Smooth muscle cell (in vitro differentiated cells): ENCODE measurements around the gene FGF2. TPM values are rescaled to one million over a fixed set of nuclear protein-coding genes. Genes with fewer than 3 reads are reported as not detected.

Experiments
- DNase-seq: peaks from one replicate; lab custom pipeline; 2025; ENCODE audit not compliant: unreplicated experiment; lab: John Stamatoyannopoulos, UW
- H2AFZ ChIP-seq: fragments of 200-600 bp; sonication (generic); 2 replicates; pipeline ENCODE4 v1.6.0; 2016; ENCODE audit warnings: antibody characterized with exemption, low read depth, mild to moderate bottlenecking
- H3F3A ChIP-seq: fragments of 200-600 bp; sonication (generic); 2 replicates; pipeline ENCODE4 v1.6.0; 2017; ENCODE audit warnings: antibody characterized with exemption, low read depth
- H3K27ac ChIP-seq: fragments of 200-600 bp; sonication (generic); 2 replicates; pipeline ENCODE4 v1.5.1; 2016; ENCODE audit warnings: low read depth, mild to moderate bottlenecking
- H3K27me3 ChIP-seq: fragments of 200-600 bp; sonication (generic); 2 replicates; pipeline ENCODE4 v1.6.1; 2016; ENCODE audit warnings: low read depth, mild to moderate bottlenecking
- H3K36me3 ChIP-seq: fragments of 200-600 bp; sonication (generic); 2 replicates; pipeline ENCODE4 v1.5.1; 2016; ENCODE audit warnings: low read depth
- H3K4me1 ChIP-seq: fragments of 200-600 bp; sonication (generic); 2 replicates; pipeline ENCODE4 v1.5.1; 2016; ENCODE audit warnings: low read depth
- H3K4me2 ChIP-seq: fragments of 200-600 bp; sonication (generic); 2 replicates; pipeline ENCODE4 v1.6.0; 2016; ENCODE audit warnings: mild to moderate bottlenecking
- H3K4me3 ChIP-seq: fragments of 200-600 bp; sonication (generic); 2 replicates; pipeline ENCODE4 v1.5.1; 2016; ENCODE audit warnings: mild to moderate bottlenecking
- H3K79me2 ChIP-seq: fragments of 200-600 bp; sonication (generic); 2 replicates; pipeline ENCODE4 v1.6.0; 2016; ENCODE audit warnings: low read depth, mild to moderate bottlenecking
- H3K9ac ChIP-seq: fragments of 200-600 bp; sonication (generic); 2 replicates; pipeline ENCODE4 v1.6.0; 2016; ENCODE audit warnings: low read depth
- H3K9me3 ChIP-seq: fragments of 200-600 bp; sonication (generic); replicated peaks from 2 replicates; pipeline ENCODE4 v1.5.1; 2016; ENCODE audit warnings: low read depth
- H4K20me1 ChIP-seq: fragments of 200-600 bp; sonication (generic); 2 replicates; pipeline ENCODE4 v1.6.0; 2016; ENCODE audit warnings: low read depth
- WGBS: methylation state at CpG from one replicate; pipeline ENCODE4 v1.1.7; 2016; ENCODE audit warnings: low lambda C conversion rate; 5-methylcytosine and 5-hydroxymethylcytosine counted together
- polyA plus RNA-seq: library from polyadenylated mRNA; unstranded; fragments of >200 nt; fragmentation: Nextera tagmentation; extraction: Ambion mirVana; gene quantifications from 2 replicates; pipeline ENCODE4 v1.2.1, GENCODE V29; 2016
- total RNA-seq: library from RNA; depleted of rRNA; stranded (reverse); fragments of >200 nt; gene quantifications from 2 replicates; pipeline ENCODE4 v1.2.3, GENCODE V29; 2014
- TF ChIP-seq, protein P1 (sequence below): fragments of 200-600 bp; sonication (generic); IDR thresholded peaks from 2 replicates; pipeline ENCODE4 v1.5.1; 2017; ENCODE audit warnings: borderline replicate concordance, mild to moderate bottlenecking, antibody characterized with exemption; ENCODE audit not compliant: insufficient read depth, poor library complexity, severe bottlenecking

Gene FGF2
- total and polyA plus RNA-seq, 2 experiments from 2014 or later: 11.8 to 18.9 TPM

DNA sequence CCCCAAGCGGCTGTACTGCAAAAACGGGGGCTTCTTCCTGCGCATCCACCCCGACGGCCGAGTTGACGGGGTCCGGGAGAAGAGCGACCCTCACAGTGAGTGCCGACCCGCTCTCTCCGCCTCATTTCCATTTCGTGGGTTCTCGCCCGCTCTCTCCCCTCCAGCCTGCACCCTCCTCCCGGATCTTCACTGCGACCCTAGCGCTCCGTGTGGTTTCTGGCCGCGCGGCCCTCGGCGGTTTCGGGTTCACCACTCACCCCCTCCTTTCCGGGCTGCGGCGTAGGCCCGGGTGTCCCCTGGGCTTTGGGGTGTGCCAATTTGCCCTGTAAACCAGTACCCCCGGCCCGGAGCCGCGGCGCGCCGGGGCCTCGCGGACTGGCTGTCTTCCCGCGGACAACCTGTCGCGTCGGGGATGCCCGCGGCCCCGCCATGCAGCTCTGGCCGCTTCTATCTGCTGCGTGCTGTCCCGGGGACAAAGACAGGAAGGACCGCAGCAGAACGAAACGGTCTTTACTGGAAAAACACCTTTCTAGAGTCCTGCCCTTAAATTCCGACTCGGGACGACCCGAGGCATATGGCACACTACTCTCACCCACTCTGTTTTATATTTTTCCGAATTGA, 737 bp downstream of the FGF2 start:
- H3K4me2 ChIP-seq: peak overlapping the region; percentile 82
- no peak overlapping the region for H3K27ac ChIP-seq
- H3K79me2 ChIP-seq: peaks cover 36% of the 10 kb centered on the region
- TF ChIP-seq, protein P1, sequence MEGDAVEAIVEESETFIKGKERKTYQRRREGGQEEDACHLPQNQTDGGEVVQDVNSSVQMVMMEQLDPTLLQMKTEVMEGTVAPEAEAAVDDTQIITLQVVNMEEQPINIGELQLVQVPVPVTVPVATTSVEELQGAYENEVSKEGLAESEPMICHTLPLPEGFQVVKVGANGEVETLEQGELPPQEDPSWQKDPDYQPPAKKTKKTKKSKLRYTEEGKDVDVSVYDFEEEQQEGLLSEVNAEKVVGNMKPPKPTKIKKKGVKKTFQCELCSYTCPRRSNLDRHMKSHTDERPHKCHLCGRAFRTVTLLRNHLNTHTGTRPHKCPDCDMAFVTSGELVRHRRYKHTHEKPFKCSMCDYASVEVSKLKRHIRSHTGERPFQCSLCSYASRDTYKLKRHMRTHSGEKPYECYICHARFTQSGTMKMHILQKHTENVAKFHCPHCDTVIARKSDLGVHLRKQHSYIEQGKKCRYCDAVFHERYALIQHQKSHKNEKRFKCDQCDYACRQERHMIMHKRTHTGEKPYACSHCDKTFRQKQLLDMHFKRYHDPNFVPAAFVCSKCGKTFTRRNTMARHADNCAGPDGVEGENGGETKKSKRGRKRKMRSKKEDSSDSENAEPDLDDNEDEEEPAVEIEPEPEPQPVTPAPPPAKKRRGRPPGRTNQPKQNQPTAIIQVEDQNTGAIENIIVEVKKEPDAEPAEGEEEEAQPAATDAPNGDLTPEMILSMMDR: peak; percentile 3
- peaks cover 4% of the 10 kb centered on the region for H3K27me3 ChIP-seq
- no peaks in the 10 kb centered on the region for H3K9me3 ChIP-seq
- peaks cover 6% of the 10 kb centered on the region for H4K20me1 ChIP-seq
- H3K4me1 ChIP-seq: peaks cover 26% of the 10 kb centered on the region
- H3K4me3 ChIP-seq: peak overlapping the region; percentile 74
- no peaks in the 10 kb centered on the region for H3F3A ChIP-seq
- no peak overlapping the region for H3K9ac ChIP-seq
- no peaks in the 10 kb centered on the region for H3K36me3 ChIP-seq
- peak; percentile 14 for DNase-seq
- H2AFZ ChIP-seq: peak overlapping the region; percentile 94
- 1% methylated on average over 56 of the region's 57 CpGs for WGBS

DNA sequence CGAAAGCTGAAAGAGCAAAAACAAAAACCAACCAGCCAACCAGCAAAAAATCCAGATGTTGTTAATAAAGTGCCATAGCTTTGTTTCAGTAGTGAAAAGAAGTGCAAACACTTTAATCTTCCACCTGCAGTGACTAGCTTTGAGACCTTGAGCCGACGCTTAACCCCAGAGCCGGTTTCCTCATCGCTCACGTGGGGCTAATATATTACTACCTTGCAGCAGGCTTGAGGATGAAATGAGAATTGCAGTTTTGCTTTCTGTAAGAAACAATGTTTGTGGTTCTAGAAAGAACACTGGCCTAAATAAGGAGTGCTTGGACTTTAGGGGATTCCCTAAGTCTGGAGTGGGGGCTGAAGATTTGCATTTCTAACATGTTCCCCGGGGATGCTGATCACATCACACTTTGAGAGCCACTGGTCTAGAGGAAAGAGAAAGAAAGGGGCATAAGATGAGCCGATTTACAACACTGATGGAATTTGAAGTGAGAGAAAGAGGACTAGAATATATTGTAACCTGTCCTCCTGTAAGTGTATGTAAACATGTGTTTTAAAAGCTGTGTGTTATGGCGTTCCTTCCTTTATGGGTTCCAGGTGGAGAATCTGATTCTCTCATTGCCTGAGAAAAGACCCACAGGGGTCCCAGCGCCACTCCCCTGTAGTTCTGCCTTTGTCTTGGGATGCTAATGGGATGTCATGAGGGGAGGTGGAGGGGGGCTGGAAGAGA, 1.4 kb downstream of the FGF2 start:
- H3K27me3 ChIP-seq: peaks cover 4% of the 10 kb centered on the region

DNA sequence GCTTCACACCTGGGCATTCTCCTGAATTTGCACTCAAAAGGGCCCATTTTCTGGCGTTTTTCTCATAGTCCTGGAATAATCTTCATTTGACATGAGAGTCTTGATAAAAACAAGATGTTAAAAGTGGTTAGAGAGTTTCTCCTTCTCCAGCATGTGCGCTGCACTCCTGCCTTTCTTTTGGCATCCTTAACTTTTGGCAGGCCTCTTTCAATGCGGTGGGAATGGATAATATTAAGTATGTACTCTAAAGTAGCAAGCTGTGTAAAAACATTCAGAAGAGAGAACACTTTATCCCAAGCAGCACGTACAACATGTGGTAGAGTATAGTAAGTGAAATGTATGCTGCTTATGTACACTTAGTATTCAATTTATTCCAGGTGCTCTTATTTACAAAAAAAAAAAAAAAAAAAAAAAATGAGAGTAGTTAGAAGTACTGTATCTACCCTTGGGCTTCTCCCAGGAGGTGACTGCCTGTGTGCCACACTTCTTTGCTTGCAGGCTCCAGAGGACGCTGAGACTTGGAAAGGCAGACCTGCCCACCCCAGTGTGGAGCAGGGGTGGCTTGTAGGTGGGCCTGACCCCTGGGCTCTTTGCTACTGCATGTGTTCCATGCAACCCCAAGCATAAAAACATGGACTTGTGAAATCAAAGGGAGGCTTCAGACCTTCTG, 3.9 kb downstream of the FGF2 start:
- 80% methylated on average over 5 of the region's 5 CpGs for WGBS

More for the DNA sequence above, 1.4 kb downstream of the FGF2 start:
- Histone ChIP-seq H3K4me1 (peaks cover 30% of the 10 kb centered on the region), H2AFZ (peak overlapping the region; percentile 94), H3F3A (no peaks in the 10 kb centered on the region), H3K9ac (no peak overlapping the region), H3K4me2 (peak overlapping the region; percentile 82), H4K20me1 (peaks cover 6% of the 10 kb centered on the region), H3K79me2 (peaks cover 36% of the 10 kb centered on the region), H3K27ac (no peak overlapping the region), H3K4me3 (peak overlapping the region; percentile 74), H3K9me3 (no peaks in the 10 kb centered on the region), H3K36me3 (no peaks in the 10 kb centered on the region)
- TF ChIP-seq, protein P1: no peak
- WGBS: 10% methylated on average over 10 of the region's 10 CpGs
- DNase-seq: no peak

More for the DNA sequence above, 3.9 kb downstream of the FGF2 start:
- H3K27ac ChIP-seq: no peak overlapping the region
- H3K79me2 ChIP-seq: peaks cover 51% of the 10 kb centered on the region
- H3K4me3 ChIP-seq: no peak overlapping the region
- peaks cover 6% of the 10 kb centered on the region for H4K20me1 ChIP-seq
- H3K9ac ChIP-seq: no peak overlapping the region
- no peak overlapping the region for H3K4me2 ChIP-seq
- H3F3A ChIP-seq: no peaks in the 10 kb centered on the region
- TF ChIP-seq, protein P1: no peak
- H3K36me3 ChIP-seq: no peaks in the 10 kb centered on the region
- DNase-seq: no peak
- peaks cover 4% of the 10 kb centered on the region for H3K27me3 ChIP-seq
- H3K9me3 ChIP-seq: no peaks in the 10 kb centered on the region
- H2AFZ ChIP-seq: no peak overlapping the region
- peaks cover 30% of the 10 kb centered on the region for H3K4me1 ChIP-seq
